MCF 10A (cell line): ENCODE results near the gene SDCCAG8. TPM values are rescaled to one million over a fixed set of nuclear protein-coding genes. Genes with fewer than 3 reads are reported as not detected.

ENCODE experiments used
- BruUV-seq: library from RNA; stranded (reverse); fragments of 400-500 nt; replicated peaks from 2 replicates; lab custom pipeline; 2021; lab: Mats Ljungman, UMichigan
- CTCF ChIA-PET: fragments of 300-600 bp; sonication (Branson Sonifier 250); formaldehyde crosslinking; extraction: SDS; loops from one replicate; lab custom pipeline; 2021; ENCODE audit warnings: antibody characterized with exemption, inconsistent platforms; lab: Yijun Ruan, JAX
- POLR2A ChIA-PET: fragments of 300-600, 350-650 bp; sonication (Branson Sonifier 250); formaldehyde crosslinking; extraction: SDS; loops from one replicate; lab custom pipeline; 2020; ENCODE audit warnings: antibody characterized with exemption, inconsistent platforms; lab: Yijun Ruan, JAX
- DNase-seq: peaks from one replicate; pipeline ENCODE4 v3.0.0-alpha.2; 2018; ENCODE audit not compliant: unreplicated experiment
- H3K27ac Mint-ChIP-seq: one replicate; pipeline ENCODE4 v1.8.0; 2022; ENCODE audit warnings: mild to moderate bottlenecking, low read depth, mixed read lengths; ENCODE audit not compliant: unreplicated experiment
- H3K27me3 Mint-ChIP-seq: one replicate; pipeline ENCODE4 v1.8.0; 2022; ENCODE audit warnings: mixed read lengths; ENCODE audit not compliant: insufficient read depth, unreplicated experiment
- H3K36me3 Mint-ChIP-seq: one replicate; pipeline ENCODE4 v1.8.0; 2022; ENCODE audit warnings: mild to moderate bottlenecking, moderate library complexity, mixed read lengths; ENCODE audit not compliant: insufficient read depth, unreplicated experiment
- H3K4me1 Mint-ChIP-seq: one replicate; pipeline ENCODE4 v1.8.0; 2022; ENCODE audit warnings: mixed read lengths; ENCODE audit not compliant: insufficient read depth, unreplicated experiment
- H3K4me3 Mint-ChIP-seq: one replicate; pipeline ENCODE4 v1.8.0; 2022; ENCODE audit warnings: mild to moderate bottlenecking, moderate library complexity, mixed read lengths; ENCODE audit not compliant: unreplicated experiment
- H3K9me3 Mint-ChIP-seq: one replicate; pipeline ENCODE4 v1.8.0; 2022; ENCODE audit warnings: mixed read lengths; ENCODE audit not compliant: unreplicated experiment
- intact Hi-C: fragments of 100-400 bp; cut with micrococcal nuclease; formaldehyde crosslinking; loops from 2 replicates; pipeline ENCODE4 v1.14.1; 2022
- total RNA-seq: library from RNA; stranded (reverse); gene quantifications from 2 replicates; pipeline ENCODE4 v1.2.3, GENCODE V29; 2022
- TF ChIP-seq, protein P1 (sequence below): fragments of 200-600 bp; IDR thresholded peaks from one replicate; pipeline ENCODE4 v1.8.0; 2022; ENCODE audit warnings: antibody characterized with exemption, mild to moderate bottlenecking; ENCODE audit not compliant: unreplicated experiment

SDCCAG8 gene
- total RNA-seq, 1 experiment from 2014 or later = 128 TPM

DNA sequence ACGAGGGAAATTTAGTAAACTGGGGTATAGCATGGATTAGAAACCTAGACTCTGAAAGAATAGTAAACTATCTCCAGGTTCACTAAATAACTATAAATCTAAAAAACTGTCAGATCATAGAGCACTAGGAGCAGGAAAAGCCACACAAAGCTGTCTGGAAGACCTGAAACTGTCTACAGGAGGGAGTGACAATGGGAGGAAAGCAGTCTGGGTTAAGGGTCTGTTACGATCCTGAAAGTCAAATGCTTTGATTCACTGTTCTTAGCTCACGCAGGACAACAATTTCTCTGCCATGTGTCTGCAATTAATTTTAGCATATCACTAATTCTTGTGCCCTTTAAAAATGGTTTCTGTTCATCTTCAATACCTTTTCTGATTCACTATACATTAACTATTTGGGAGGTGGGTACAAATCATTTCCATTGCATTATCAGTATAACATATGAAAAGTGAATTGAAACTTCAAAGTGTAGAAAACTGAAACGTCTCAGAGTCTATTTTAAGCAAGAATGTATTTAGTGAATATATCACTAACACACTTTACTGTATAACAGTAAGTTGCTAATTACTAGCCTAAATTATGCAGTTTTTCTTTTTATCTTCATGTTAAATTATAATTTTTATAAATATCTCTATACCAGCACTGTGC is 19.1 kb upstream of the SDCCAG8 start:
- CTCF ChIA-PET = interaction anchor here (0.8 to 3.5 kb wide), 3 partner anchors 10 to 86 kb away, joined by 3 to 11 read pairs (median 4); no protein-coding TSS in a partner anchor
- no peak for DNase-seq
- H3K9me3 Mint-ChIP-seq = peaks cover 21% of the 10 kb centered on the region
- TF ChIP-seq, protein P1, sequence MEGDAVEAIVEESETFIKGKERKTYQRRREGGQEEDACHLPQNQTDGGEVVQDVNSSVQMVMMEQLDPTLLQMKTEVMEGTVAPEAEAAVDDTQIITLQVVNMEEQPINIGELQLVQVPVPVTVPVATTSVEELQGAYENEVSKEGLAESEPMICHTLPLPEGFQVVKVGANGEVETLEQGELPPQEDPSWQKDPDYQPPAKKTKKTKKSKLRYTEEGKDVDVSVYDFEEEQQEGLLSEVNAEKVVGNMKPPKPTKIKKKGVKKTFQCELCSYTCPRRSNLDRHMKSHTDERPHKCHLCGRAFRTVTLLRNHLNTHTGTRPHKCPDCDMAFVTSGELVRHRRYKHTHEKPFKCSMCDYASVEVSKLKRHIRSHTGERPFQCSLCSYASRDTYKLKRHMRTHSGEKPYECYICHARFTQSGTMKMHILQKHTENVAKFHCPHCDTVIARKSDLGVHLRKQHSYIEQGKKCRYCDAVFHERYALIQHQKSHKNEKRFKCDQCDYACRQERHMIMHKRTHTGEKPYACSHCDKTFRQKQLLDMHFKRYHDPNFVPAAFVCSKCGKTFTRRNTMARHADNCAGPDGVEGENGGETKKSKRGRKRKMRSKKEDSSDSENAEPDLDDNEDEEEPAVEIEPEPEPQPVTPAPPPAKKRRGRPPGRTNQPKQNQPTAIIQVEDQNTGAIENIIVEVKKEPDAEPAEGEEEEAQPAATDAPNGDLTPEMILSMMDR = no peak
- H3K4me3 Mint-ChIP-seq = no peak overlapping the region
- no peak overlapping the region for H3K27ac Mint-ChIP-seq
- intact Hi-C loops = no loop called here
- H3K36me3 Mint-ChIP-seq = peaks cover 25% of the 10 kb centered on the region
- BruUV-seq = no TSS peak
- no peaks in the 10 kb centered on the region for H3K27me3 Mint-ChIP-seq
- POLR2A ChIA-PET = interaction anchor here (0.6 to 12.8 kb wide), 9 partner anchors 10 to 1722 kb away, joined by 3 to 208 read pairs (median 5); partner anchors contain the start of genes CEP170 and SDCCAG8
- H3K4me1 Mint-ChIP-seq = peaks cover 24% of the 10 kb centered on the region

- Mint-ChIP-seq H3K4me3 (peak overlapping the region; percentile 52), H3K27ac (peak overlapping the region; percentile 79), H3K27me3 (no peaks in the 10 kb centered on the region), H3K4me1 (peaks cover 38% of the 10 kb centered on the region), H3K9me3 (peaks cover under 1% of the 10 kb centered on the region), H3K36me3 (peaks cover 8% of the 10 kb centered on the region)
- BruUV-seq = no TSS peak
- POLR2A ChIA-PET = interaction anchor here (0.6 to 12.8 kb wide), 3 partner anchors 9 to 74 kb away, joined by 3 to 208 read pairs (median 4); partner anchors contain the start of genes CEP170 and SDCCAG8
- TF ChIP-seq, protein P1 = no peak
- CTCF ChIA-PET = interaction anchor here (0.6 to 1.0 kb wide), 3 partner anchors 9 to 1645 kb away, joined by 3 read pairs; no protein-coding TSS in a partner anchor
- DNase-seq = no peak
- intact Hi-C loops = no loop called here
Observed at GRCh38 chr1:243244432-243244841, 11.4 kb upstream of the SDCCAG8 start.

- Mint-ChIP-seq H3K4me3 (no peak overlapping the region), H3K4me1 (peaks cover 55% of the 10 kb centered on the region), H3K27ac (peak overlapping the region; percentile 20), H3K27me3 (no peaks in the 10 kb centered on the region), H3K36me3 (peaks cover 6% of the 10 kb centered on the region), H3K9me3 (no peaks in the 10 kb centered on the region)
- intact Hi-C loops = no loop called here
- no peak for DNase-seq
- no TSS peak for BruUV-seq
- CTCF ChIA-PET = interaction anchor here (0.6 to 1.2 kb wide), 4 partner anchors 9 to 792 kb away, joined by 3 to 5 read pairs (median 4); partner anchors contain the start of gene SDCCAG8
- TF ChIP-seq, protein P1 = no peak
- POLR2A ChIA-PET = interaction anchor here (0.5 to 4.0 kb wide), 7 partner anchors 9 to 1218 kb away, joined by 3 to 24 read pairs (median 6); partner anchors contain the start of genes CEP170 and SDCCAG8
Observed at GRCh38 chr1:243246916-243247315, 8.9 kb upstream of the SDCCAG8 start.

DNA sequence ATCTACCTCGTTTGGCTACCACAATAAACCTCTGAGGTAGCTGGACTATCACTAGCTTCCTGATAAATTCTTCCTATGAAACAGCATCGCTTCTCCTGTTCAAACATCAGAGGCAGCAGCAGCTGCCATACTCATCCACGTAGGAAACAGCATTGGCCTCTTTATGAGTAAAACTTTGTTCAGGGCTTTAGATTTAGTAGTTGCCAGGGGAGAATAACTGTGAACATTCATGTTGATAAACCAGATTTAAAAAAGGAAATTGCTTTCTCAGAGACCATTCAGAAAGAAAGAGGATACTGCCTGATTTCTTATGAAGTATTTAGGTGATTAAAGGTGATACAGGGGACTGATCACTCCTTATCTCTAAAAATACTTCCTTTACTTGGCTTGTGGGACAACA is 7.9 kb upstream of the SDCCAG8 start:
- no peaks in the 10 kb centered on the region for H3K27me3 Mint-ChIP-seq
- H3K27ac Mint-ChIP-seq = peak overlapping the region; percentile 3
- H3K36me3 Mint-ChIP-seq = peaks cover 6% of the 10 kb centered on the region
- TF ChIP-seq, protein P1 = no peak
- H3K4me1 Mint-ChIP-seq = peaks cover 57% of the 10 kb centered on the region
- ChIA-PET POLR2A (interaction anchor here (0.7 to 4.0 kb wide), 6 partner anchors 9 to 65 kb away, joined by 3 to 24 read pairs (median 4); partner anchors contain the start of genes CEP170 and SDCCAG8), CTCF (interaction anchor here (1.2 kb wide), 1 partner anchor 793 kb away, joined by 3 read pairs; no protein-coding TSS in a partner anchor)
- no peak for DNase-seq
- intact Hi-C loops = no loop called here
- no peaks in the 10 kb centered on the region for H3K9me3 Mint-ChIP-seq
- H3K4me3 Mint-ChIP-seq = no peak overlapping the region
- BruUV-seq = no TSS peak
